ENCODE data around the gene PLPP4.
"Not testable (repeated sequence)": the region's sequence is repeated elsewhere in the genome, so short reads cannot be mapped to it uniquely, and the experiment has no call there.

The PLPP4 gene

DNA sequence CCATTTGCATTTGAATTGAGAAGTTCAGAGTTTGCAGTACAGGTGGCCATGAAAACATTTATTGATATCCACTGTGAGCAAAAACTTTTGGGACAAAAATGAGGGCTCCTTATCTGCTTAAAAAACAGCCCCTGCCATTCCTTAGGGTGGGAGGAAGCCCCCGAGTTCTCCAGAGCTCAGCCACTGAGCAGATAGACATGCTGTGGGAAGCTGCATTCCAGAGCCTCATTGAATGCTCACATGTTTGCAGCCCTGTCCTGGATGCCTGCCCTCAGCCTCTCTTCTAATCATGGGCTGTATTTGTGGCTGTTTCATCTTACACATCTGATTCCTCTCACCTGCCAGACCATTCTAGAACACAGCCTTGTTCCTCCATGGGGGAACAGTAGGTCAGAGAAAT, 33.3 kb downstream of the PLPP4 start:
- no peak for DNase-seq (ENCODE audit: low read depth in 2 of 2)

DNA sequence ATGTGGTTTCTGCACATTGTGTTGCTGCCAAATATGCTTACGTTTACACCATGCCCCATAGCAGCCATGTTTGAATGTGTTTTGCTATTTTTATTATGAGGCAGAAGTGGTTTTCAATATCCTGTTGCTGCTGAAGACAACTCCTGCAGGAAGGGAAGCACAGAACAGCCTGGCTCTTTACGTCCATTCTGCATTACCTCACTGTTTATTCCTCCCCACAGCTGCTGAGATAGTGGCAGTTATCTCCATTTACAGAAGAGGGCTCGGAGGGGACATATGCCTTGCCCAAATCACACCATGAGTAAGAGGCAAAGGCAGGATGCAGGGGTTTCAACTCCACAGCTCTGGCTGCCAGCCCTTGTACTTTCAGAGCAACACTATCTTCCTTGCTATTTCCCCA, 35.3 kb downstream of the PLPP4 start:
- no peak for DNase-seq (ENCODE audit: low read depth in 2 of 2)

DNA sequence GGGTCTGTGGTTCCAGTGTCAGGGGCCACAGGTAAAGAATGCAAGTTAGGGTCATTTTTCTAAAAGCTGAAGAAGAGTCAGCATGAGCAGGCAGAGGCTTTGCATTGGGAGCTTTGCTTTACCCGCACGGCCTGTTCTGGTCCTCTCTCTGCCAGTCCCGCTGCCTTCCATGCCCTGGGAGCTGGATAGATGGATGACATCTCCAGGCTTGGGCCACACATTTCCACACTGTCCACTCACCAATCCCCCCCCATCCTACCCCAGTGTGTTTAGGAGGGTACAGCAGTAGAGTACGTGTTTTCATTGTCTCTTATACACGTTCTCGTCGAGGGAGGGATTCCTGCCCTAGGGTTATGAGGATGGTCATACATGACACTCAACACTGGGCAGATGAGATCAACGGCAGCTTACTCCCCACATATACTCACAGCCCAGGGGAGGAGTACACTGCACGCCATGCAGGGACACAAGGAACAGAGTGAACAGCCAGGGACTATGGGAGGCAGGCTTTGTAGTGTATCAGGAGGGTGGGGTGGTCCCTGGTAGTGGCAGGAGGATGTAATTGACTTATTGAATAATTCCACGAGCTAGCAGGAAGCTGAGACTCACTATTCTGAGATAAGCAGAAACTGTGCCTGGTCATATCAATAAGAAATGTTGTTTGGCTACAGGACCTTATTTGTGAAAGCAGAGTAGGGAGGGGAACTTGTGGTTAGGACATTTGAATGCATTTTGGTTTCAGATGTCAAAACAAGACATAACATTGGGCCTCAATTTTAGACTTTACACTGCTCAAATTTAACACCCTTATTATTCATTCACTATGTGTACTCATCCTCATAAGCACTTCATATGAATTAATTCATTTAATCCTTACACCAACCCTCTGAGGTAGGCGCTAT, 36.6 kb downstream of the PLPP4 start:
- DNase-seq (ENCODE audit: low read depth in 2 of 2), result no peak

DNA sequence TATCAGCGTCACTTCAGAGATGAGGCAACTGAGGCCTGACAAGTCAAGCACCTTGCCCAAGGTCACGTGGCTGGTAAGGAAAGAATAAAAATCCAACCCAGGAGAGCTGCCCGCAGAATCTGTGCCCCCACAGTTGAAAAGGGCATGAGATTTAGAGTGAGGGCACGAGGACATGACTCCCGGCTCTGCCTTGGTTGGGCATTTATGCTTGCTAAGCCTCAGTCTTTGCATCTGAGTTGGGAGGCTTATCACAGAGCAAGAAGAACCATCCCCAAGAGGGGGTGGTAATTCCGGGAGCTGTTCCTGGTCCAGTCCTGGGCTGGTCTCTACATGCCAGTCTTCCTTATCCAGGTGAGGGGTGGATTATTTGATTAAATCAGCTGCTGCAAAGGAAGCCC, 37.3 kb downstream of the PLPP4 start:
- DNase-seq (ENCODE audit: low read depth in 2 of 2), result no peak

DNA sequence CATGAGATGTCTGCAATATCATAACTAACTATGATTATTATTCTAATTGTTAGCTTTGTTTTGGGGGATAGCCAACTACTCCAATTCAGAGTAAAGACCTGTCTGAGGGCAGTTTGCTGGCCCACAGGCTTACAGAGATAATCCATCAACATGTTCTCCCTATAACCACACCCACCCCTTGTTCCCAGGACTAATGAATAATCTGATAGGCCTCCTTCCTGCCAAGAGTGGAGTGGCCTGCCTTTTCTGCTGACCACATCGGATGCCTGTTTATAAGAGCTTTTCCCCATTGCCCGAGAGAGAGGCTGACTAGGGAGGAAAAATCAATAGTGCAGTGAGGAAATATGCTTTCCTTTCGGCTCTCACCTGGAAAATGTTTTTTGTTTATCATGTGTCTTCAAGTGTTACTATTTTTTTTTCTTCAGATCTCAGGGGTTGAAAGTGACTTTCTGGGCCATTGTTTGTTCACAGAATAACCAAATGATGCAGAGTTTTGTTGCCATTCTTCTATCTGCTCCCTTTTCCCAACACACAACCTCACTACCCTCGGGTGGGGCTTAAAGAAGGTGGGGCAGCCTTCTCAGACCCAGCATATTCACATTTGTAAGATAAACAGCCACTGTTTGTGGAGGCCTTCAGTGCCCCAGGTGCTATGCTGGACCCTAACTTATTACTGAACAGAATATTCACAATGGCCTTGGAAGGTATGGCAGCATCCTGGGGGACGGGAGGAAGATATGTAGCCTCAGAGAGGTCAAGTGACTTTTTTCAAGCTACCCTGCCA, 38.4 kb downstream of the PLPP4 start:
- DNase-seq (ENCODE audit: low read depth in 2 of 2), result no peak

DNA sequence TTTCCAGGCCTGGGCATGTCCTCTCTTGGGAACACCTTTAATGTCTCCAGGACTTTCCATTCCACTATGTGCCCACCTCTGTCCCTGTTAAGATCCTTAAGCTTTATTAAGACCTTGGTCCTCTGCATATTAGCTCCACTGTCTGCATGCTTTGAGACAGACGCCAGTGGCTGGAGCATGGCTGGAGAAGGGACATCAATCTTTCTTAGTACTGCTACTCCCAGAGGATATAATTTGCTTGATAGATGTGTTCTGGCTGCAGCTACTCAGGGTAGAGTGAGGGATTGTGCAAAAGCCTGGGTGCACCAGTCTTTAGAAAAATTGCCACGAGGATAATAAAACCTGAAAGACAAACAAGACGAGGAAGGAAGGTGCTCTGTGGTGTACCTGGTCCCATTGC, 42.9 kb downstream of the PLPP4 start:
- no peak for DNase-seq (ENCODE audit: low read depth in 2 of 2)

DNA sequence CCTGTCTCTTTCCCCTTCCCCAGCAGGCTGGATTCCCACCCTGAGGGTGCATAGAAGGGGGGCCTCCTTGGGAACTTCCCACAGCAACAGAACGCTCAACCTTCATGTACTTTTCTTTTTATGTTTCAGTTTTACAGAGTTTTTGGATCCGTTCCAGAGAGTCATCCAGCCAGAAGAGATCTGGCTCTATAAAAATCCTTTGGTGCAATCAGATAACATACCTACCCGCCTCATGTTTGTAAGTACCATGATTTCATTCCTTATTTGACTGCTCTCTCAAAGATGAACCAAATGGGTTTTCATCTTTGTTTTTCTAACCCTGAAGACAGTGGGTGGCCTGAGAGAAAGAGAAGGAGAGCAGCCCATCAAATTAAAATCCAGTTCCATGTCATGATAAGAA, 46.7 kb downstream of the PLPP4 start:
- DNase-seq (ENCODE audit: low read depth in 2 of 2), result no peak

DNA sequence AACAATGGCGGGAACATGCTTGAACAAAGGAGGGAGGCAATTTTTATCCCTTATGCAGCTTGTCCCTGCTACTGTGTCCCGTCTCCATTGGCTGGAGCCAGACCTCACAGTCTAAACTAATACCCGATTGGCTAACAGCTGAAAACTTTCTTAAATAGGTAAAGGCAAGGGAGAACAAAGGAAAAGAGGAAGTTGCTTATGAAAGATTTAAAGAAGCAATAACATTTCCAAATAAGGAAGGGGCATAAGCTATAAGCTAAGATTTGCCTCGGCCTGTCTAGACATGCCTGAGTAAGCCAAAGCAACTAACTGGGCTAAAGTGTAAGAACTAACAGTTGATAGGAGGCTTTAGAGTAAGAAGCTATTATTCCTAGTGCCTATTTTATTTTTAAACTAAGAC, 47.2 kb downstream of the PLPP4 start:
- DNase-seq (ENCODE audit: low read depth in 2 of 2), result not testable (repeated sequence)

DNA sequence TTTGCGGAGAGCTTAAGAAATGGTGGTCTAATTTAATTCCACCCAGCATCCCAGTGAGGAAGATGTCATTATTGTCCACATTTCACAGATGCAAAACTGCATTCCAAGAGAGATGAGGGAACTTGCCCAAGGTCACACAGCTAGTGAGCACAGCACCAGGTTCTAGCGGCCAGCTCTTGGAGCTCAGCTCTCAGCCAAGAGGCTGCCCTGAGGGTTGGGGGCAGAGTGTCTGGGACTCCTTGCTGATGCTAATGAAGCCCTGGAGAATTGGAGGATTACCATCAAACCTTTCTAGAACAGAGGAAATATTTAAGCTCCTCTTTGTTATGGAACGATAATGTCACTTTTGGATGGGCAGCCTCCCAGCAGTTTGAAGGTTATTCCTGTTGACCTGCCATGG, 48.0 kb downstream of the PLPP4 start:
- no peak for DNase-seq (ENCODE audit: low read depth in 2 of 2)

DNA sequence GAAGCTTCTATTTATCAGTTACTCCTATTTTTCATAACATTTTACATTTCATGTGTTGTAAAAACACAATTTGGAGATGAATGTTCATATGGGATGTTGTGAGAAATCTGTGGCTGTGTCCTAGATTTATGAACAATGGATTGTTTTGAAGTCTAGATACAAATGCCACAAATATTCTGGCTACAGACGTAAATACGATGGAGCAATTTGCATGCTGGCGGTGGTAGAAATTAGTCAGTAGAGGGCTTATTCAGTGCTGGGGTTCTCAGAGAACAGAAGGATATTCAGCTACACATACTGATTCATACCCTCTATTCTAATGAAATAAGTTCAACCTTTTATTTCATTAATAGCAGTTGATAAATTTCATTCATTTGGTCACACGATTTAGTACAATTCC, 48.8 kb downstream of the PLPP4 start:
- DNase-seq (ENCODE audit: low read depth in 2 of 2), result no peak

DNA sequence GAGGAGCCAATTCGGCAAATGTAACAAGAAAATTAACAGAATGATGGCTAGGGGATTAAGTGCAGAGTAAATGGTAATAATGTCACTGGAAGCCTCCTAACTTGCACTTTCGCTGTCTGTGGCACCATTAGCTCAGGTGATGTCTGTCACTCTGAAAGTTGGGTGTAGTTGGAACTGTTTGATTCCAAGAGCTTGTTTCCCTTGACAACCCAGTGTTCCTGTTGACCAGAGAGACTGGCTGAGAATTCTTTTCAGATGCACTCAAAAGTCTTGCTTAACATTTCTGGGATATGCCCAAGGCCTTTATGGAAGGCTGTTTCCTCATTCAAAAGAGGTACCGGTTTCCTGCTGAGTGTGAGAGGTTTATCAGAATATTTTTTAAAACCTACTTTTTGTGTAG, 49.6 kb downstream of the PLPP4 start:
- no peak for DNase-seq (ENCODE audit: low read depth in 2 of 2)

DNA sequence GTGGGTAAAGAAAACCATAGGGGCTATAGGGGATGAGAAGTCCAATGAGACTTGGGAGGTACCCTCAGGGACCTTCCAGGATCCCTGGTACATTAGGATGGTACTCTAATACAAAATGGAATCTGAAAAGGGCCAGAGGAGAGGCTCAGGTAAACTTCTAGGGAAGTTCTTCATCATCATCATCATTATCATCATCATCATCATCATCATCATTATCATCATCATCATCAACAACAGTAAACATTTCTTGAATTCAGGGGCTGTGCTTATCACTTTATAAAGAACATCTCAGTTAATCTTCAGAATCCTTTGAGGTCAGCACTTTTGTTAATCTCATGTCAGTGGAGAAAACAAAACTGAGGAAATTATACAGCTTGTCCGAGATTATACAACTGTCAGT, 50.1 kb downstream of the PLPP4 start:
- no peak for DNase-seq (ENCODE audit: low read depth in 2 of 2)

DNA sequence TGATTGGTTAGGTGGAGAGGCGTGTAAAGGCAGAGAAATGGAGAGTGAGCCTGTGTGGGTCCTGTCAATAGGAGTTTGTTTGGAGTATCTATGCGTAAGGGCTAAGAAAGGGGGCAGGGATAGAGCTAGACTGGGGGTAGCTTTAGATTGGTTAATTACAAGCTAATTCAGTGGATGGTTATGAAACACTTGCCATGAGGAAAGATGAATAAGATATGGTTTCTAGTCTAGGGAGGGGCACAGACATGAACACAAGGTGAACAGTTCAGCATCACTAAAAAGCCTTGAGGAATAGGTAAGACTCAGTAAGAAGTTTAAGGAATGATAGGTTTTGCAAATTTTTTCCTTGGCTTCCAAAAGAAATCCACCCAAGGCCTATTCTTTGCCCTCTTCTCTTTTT, 50.6 kb downstream of the PLPP4 start:
- DNase-seq (ENCODE audit: low read depth in 2 of 2), result no peak

DNA sequence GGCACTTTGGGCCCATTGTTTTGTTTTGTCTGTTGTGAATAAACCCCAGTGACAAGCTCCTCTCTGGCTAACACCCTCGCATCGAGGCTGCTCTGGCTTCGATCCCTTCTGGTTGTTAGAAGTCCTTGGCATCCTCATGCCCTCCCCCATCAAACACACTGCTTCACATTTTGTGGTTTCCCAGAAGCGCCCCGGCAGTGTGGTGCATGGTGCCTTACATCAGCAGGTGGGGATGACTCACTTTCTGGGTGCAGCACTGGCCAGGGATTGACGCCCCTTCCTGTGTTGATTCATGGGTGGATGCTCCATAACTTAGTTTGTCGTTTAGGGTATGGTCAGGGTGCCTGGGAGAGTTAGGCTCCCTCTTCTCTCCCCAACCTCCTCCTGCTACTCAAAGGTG, 51.4 kb downstream of the PLPP4 start:
- no peak for DNase-seq (ENCODE audit: low read depth in 2 of 2)

DNA sequence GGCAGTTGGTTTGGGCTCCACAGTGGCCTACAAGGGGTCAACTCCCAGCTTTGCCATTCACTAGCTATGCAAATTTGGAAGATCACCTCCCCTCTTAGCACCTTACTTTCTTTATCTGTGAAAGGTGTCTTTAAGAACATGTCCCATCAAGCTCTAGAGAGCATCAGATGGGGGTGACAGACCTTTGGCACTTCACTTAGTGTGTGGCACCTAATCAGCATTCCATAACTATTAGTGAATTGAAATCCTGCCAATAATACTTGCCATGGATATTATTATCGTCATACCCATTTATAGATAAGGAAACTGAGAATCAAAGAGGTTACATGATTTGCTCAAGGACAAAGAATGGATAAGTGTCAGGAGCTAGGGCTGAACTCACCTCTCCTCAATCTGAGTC, 51.9 kb downstream of the PLPP4 start:
- DNase-seq (ENCODE audit: low read depth in 2 of 2), result no peak

DNA sequence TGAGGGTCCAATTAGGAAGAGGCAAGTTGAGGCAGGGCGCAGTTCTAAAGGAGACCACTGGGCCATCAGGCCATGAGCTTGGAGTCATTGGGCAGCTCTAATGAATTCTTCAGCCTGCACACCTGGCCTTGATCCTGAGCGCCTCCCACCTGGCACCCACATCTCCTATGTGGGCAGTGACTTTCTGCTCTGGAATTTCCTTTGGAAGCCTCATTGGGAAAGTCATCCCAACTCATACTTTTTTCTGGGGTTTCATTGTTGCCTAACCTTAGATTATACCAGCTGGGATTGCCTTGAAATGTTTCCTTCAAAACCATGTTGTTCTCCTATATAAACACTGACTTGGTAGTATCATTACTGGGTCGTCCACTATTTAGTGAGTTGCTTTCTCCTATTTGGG, 54.1 kb downstream of the PLPP4 start:
- no peak for DNase-seq (ENCODE audit: low read depth in 2 of 2)

DNA sequence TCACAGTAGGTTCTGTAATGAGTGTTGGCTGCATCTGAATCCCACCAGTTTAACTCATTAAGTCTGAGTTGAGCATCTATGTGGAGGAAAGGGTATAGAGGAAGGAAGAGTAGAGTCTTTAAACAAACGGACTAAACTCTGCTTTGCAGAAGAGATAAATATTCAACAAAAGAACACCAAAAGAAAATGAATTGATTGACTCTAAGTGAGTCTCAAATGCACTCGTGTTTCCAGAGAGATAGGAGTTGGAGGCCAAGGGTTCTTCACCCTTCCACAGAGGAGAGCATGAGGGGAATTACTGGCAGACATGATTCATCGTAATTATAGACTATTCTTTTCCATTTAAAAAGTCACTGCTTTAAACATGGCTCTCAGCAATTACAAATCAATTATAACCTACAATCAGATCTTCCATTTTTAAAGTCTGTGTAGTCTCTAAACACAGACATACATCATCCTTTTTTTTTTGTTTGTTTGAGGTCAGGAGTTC, 56.3 kb downstream of the PLPP4 start:
- DNase-seq (ENCODE audit: low read depth in 2 of 2), result no peak

DNA sequence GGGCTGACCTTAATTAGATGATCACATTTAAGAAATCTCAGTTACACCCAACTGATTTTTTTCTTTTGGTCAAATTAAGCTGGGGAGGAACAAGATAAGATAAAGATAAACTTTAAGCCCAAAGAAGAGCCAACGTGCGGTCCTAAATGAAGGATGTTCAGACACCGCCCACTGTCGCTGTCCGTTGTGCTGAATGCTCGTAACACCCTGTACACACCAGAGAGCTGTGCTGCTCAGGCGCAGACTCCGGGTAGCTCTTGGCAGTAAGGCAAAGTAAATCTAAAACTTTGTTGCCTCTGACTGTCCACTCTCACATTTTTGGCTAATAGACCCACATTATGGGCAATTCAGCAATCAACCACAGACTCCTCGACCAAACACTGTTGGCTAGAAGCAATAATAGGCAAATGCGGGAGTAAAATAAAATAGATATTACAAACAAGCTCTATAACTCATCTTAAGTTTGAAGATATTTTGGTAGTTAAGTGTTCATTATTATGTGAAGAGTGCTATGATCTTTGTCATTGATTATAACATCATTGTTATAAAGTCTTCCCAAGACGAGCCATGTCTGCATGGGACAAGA, 57.1 kb downstream of the PLPP4 start:
- no peak for DNase-seq (ENCODE audit: low read depth in 2 of 2)

DNA sequence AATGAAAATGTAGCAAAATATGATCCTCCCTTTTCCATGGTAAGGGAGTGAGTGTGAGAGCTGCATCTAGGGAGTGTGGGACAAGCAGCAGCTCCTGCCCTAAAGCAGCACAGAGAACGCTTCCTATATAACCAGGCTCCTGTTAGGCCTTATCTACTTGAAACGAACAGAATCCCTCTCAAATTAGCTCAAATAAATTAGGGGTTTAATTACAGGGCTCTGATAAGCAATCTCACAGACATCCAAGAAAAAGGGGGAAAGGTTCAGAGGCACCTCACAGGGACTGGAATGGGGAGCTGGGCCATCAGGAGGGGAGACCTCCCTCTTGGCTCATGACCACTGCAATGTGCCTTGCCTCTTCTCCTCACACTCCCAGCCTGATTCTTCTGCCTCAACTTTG, 57.9 kb downstream of the PLPP4 start:
- DNase-seq (ENCODE audit: low read depth in 2 of 2), result no peak

DNA sequence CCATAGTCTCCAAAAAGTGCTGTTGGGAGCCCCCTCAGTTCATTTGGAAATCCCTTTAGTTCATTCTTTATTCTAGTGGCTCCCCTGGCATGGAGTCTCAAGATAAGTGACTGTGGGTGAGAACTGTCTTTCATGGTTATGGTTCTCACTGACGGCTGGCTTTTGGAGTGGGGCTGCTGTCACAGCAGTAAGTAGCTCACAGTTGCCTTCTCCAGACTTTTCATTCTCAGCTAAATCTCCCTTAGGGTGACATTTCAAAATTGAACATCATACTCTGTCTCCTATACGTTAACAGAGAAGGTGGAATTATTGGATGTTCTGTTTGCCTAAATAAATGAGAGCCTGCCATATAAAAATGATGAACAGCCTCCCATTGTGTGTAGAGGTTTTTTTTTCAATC, 58.7 kb downstream of the PLPP4 start:
- no peak for DNase-seq (ENCODE audit: low read depth in 2 of 2)

DNA sequence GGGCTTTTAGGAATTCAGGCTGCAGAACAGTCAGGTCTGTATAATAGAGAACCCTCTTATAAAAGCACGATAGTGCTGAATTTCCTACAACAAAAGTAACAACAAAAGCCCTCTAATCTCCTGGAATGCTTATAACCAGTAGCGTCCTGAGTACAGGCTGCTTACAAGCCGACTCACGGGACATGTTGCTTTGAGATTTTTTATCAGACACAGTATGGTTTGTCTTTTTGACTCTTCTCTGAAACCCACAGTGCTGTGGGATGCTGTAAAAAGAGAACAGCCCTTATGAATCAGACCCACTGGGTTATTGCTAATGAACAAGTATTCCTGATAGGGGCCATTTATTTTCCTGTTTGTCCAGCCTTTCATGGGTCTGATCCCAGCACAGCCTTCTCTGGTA, 59.4 kb downstream of the PLPP4 start:
- DNase-seq (ENCODE audit: low read depth in 2 of 2), result no peak

DNA sequence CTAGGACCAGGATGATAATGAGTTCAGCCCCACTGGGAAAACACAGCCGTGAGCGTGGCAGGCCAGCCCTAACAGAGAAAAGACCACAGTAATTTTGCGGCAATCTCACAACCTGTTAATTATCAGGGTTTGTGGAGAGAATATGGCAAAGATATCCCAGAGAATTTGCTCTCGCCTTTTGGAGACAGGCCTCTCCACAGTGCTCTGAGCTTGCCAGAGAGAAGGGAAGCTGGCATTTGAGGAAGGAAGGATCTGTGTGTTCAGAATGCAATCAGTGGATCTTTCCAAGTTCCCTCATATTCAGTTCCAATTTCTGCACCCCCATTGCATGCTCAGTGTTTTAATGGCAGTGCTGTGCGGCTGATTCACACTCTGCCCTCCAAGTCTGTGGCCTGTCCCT, 60.2 kb downstream of the PLPP4 start:
- no peak for DNase-seq (ENCODE audit: low read depth in 2 of 2)
